ENCODE results near the gene DHCR24.
A peak's percentile ranks its signal among the peaks of the same experiment; 100 is the strongest.
"Not testable (repeated sequence)": the region's sequence is repeated elsewhere in the genome, so short reads cannot be mapped to it uniquely, and the experiment has no call there.

DHCR24 gene

DNA sequence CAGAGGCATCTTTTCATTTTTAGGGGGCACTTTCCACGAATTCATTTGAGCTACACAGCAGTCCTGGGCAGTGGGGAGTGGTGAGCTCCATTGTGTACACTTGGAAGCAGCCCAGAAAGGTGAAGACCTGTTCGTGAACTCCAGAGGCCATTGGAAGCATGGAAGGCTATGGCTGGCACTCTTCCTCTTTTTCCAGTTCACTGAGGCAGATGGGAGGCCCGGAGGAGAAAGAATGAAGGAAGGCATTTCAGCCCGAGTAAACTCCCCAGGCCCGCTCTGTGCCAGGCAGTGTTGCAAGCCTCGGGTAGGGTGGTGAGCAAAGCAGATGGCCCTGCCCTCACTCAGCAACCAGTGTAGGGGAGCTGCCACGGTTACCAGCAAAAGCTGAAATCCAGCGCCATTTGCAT is 673 bp upstream of the DHCR24 start:
- DNase-seq (ENCODE audit: low spot score), result no peak

DNA sequence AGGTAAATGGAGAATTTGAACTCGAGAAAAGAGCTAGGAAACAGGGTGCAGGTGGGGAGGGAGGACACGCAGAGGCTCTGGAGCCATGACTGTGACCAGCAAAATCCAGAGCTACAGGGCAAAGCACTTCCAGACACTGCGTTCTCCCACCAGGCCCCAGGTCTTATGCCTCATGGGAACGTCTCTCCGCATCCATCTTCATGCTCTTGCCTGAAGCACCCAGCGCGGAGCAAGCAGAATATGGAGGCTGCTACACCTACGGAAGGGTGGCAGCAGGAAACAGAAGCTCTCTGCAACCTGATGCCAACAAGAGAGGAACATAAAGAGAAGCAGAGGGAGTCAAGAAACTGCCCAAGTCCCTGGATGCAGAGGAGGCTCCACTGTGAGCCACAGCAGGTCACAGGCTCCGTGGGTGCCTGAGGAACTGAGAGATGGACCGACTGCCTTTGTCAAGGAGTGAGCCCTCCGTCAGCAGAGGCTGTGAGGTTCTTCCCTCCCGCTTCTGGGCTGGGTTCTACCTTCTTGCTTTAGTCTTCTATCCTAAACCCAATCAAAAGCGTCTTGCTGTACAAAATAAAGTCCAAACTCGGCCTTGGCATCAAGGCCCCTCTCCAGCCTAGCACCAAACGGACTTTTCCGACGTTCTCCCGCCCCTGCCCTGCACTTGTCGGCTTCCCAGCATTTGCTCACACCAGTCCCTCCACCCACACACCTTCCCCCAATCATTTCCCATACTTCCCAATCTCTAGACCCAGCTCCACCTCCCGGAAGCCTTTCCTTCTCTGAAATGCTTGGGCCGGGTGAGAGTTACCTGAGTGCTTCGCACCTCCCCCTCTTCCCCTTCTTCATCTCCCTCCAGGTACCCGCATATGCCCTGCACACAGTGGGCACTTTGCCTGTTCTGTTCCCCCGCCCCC is 930 bp downstream of the DHCR24 start:
- DNase-seq (ENCODE audit: low spot score), result peak; percentile 19

DNA sequence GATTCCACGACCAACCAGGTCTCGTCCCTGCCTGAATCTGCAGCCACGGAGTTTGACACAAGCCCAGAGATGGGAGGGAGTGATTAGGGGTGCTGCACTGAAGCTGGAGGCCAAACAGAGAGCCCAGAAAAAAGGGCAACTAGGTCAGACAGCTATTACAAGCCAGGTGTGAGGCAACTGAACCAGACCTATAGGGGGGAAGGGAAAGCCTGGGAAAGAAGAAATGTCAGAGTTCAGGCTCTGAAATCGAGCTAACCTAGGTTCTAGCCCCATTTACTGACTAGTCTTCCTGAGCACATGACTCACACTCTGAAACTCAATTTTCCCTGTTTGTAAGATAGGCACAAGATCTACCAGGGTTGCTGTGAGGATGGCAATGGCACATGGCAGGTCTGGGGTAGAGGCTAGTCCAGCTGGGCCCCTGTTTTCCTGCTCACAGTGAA is 1.7 kb downstream of the DHCR24 start:
- DNase-seq (ENCODE audit: low spot score), result no peak

DNA sequence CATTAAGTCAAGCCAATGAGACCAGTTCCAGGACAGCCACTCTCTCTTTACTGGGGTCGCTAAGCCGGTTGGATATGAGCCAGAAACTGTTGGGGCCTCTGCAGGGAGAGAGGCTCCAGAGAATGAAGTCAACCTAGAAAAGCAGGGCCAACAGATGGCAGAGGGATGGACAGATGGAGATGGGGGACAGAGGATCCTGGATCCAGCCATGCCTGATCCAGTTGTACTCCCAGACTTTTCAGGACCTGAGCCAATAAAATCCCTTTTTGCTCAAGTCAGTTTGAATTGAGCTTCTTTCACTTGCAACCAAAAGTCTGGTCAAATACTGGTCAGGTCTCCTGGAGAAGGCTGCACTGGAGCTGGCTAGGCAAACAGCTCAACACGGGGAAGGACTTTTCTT is 2.2 kb downstream of the DHCR24 start:
- DNase-seq (ENCODE audit: low spot score), result no peak

DNA sequence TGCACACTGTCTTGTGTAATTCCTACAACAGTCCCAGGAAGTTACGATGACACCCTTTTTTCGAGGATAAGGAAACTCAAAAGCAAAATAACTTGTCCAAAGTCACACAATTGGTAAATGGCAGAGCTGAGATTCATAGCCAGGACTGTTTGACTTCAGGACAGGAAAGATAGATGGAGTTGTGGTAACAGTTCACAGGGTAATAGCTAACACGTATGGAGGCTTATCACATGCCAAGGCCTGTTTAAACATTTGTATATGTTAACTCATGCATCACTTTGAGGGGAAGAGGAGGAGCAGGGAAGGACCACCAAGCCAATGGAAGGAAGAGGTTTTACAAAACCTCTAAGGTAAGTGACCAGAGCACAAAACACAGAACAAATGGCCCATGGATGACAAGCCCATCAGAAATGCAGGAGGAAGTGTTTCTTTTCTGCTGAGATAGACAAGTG is 2.8 kb downstream of the DHCR24 start:
- DNase-seq (ENCODE audit: low spot score), result no peak

DNA sequence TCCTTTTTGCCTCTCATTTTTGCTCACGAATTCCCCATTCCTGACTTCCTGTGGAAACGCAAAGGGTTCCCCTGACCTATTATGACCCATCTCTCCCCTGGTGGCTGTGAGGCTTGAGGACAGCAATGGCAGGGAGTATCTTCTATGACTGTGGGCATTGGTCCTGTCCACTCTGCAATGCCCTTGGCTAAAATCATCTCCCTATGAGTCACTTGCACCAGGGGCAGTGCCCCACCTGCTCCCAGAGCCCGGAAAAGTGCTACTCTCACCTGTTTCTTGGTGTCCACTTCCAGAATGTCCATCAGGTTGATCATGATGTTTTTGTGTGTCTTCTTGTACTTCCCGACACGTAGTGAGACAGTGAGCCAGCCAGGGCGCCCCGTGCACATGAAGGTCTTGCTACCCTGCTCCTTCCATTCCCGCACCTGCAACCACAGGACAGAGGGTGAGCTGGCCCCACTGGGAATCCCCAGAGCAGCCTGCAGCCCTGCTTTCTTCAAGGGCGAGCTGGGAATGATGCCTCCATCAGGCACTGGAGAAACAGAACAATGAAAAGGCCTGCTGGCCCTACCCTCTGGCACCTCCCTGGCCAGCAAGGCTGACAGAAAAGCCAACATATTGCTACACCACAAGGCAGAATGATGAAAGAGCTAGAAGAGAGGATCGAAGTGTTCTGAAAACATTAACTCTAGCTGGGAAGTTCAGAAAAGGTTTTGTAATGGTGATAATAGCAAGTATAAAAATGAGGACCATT is 3.5 kb downstream of the DHCR24 start:
- no peak for DNase-seq (ENCODE audit: low spot score)

DNA sequence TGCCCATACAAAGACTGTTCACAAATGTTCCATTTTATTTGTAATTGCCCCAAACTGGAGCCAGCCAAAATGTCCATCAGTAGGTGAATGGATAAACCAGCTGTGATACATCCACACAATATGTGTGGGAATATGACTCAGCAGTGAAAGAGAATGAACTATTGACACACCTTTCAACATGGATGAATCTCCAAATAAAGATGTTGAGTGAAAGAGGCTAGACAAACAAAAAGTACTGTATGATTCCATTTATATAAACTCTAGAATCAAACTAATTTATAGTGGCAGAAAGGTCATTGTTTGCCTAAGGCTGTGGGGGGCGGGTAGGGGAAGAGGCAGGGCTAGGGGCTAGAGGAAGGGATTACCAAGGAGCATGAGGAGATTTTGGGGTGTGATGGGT is 4.5 kb downstream of the DHCR24 start:
- no peak for DNase-seq (ENCODE audit: low spot score)

DNA sequence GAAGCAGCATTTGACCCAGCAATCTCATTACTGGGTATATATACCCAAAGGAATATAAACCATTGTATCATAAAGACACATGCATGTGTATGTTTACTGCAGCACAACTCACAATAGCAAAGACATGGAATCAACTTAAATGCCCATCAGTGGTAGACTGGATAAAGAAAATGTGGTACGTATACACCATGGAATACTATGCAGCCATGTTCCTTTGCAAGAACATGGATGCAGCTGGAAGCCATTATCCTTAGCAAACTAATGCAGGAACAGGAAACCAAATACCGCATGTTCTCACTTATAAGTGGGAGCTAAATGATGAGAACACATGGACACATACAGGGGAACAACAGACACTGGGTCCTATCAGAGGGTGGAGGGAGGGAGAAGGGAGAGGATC is 5.4 kb downstream of the DHCR24 start:
- DNase-seq (ENCODE audit: low spot score), result not testable (repeated sequence)

DNA sequence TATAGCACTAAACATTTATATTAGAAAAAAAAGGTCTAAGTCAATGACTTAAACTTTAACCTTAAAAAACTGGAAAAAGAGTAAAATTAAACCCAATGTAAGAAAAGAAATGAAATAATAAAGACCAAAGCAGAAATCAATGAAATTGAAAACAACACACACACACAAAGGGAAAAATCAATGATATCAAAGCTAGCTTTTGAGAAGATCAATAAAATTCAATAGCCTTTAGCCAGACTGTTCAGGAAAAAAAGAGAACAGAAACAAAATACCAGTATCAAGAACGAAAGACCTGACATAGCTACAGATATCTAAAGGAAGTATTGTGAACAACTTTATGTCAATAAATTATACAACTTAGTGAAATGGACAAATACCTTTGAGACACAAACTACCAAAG is 7.1 kb downstream of the DHCR24 start:
- DNase-seq (ENCODE audit: low spot score), result no peak

DNA sequence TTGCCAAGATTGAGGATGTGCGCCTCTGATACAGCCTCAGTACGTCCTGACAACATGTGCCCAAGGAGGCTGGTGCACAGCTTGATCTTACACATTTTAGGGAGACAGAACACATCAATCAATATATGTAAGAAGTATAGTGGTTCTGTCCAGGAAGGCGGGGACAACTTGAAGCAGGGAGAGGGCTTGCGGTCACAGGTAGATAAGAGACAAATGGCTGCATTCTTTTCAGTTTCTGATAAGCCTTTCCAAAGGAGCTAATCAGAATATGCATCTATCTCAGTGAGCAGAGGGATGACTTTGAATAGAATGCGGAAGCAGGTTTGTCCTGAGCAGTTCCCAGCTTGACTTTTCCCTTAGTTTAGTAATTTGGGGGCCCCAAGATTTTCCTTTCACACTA is 10.2 kb downstream of the DHCR24 start:
- no peak for DNase-seq (ENCODE audit: low spot score)

DNA sequence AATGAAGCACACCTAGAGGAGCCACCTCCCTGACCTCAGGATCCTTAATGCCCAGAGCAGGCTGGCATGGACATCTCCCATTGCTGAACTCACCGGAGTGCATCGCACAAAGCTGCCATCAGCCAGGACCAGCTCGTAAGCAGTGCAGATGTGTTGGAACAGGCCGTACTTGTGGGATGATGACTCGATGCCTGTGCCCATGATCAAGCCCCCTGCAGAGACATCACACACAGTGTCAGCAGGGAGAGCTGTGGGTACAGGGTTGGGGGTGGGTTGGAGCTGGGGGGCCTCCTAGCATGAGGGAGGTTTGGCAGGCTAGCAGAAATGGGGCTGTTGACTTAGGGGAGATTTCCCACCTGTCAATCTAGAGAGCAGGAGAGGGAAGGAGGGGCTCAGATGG is 12.0 kb downstream of the DHCR24 start:
- DNase-seq (ENCODE audit: low spot score), result no peak

DNA sequence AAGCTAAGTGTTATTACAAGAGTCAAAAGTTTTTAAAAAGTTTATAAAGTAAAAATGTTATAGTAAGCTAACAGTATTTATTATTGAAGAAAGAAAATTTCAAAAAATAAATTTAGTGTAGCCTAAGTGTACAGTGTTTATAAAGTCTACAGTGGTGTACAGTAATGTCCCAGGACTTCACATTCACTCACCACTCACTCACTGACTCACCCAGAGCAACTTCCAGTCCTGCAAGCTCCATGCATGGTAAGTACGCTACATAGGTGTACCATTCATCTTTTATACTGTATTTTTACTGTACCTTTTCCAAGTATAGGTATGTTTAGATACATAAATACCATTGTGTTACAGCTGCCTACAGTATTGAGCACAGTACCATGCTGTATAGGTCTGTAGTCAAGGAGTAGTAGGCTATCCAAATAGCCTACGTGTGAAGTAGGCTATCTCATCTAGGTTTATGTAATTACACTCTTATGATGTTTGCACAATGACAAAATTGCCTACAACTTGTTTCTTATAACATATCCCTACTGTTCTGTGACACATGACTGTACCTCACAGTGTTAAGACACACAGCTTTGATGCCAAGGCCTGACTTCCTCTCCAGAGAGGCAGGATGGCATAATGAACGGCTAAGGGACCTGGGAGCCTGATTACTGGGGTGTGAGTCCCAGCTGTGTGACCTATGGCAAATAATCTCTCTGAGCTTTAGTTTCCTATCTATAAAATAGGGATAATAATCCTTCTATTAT is 12.7 kb downstream of the DHCR24 start:
- DNase-seq (ENCODE audit: low spot score), result no peak

DNA sequence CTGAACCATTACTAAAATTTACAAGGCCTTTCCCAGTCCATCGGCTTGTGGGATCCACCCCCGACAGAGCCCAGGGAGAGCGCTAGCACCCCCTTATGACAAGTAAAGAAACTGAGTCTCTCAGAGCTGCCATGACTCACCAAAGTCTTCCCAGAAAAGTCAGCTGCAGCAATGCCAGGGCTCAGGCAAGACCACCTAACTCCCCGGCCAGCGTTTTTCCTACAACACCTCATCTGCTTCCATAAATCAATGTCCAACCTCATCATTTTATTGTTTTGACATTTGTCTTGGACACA is 15.0 kb downstream of the DHCR24 start:
- no peak for DNase-seq (ENCODE audit: low spot score)

DNA sequence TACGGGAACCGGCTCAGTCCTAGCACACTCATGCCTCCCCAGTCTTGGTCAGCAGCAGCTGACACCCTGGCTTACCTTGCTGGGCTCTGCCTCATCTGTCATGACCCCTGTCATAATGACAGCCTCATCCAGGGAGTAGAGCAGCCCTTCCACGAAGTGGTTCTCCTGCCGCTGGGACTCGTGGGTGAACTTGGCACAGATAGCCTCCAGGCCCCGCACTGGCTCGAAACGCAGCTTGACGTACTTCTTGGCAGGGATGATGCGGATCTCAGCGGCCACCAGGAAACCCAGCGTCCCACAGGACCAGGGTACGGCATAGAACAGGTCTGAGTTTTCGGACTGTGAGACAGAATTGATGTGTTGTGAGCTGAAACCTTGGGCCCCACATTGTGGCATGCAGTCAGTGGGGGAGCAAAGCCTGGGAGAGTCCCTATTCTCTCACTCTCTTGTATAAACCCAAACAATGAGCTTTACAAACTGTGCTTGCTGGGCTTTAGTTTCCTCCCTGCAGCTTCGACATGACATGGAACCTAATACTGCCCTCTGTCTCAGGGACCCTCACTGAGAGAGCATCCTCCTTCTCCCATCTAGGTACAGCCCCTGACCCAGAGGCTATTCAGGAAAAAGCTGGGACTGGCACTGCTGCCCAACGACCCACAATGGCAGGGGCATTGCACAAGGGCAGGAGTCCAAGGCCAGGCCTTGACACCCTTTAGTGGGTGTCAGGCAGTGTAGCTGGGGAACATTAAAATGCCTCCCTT is 15.5 kb downstream of the DHCR24 start:
- DNase-seq (ENCODE audit: low spot score), result no peak

DNA sequence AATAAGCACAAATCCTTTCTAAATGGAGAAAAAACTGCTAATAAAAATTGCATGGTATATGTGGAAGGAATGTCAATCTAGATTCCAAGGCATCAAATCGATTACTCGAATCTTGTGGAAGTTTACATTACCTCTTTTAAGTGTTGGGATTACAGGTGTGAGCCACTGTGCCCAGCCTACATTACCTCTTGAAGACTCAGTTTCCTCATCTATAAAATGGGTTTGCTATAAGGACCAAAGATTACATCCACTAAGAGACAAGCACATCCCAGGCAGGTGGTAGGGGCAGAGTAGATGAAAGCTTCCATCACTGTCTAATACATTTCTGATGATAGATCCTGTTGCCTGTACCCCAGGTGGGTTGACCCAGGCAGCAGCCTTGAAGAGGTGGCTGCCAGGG is 16.1 kb downstream of the DHCR24 start:
- DNase-seq (ENCODE audit: low spot score), result no peak

DNA sequence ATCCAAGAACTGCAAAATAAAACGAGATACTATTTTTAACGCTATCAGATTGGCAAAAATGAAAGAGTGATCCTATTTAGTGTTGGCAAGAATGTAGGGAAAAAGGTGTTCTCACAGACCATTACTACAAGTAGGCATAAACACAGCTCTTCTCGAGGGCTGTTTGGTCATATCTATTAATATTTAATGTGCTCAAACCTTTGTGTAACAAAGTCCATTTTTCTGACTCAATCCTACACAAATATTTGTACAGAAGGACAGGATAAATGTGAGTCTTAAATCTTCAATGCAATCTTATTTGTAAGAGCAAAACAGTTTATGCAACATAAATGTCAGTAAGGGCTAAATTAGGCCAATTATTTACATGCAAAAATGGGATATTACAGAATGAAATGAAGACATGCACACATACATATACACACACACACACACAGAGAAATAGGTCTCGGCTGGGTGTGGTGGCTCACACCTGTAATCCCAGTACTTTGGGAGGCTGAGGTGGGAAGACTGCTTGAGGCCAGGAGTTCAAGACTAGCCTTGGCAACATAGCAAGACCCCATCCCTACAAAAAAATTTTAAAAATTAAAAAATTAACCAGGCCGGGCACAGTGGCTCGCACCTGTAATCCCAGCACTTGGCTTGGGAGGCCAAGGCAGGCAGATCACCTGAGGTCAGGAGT is 17.7 kb downstream of the DHCR24 start:
- DNase-seq (ENCODE audit: low spot score), result no peak

DNA sequence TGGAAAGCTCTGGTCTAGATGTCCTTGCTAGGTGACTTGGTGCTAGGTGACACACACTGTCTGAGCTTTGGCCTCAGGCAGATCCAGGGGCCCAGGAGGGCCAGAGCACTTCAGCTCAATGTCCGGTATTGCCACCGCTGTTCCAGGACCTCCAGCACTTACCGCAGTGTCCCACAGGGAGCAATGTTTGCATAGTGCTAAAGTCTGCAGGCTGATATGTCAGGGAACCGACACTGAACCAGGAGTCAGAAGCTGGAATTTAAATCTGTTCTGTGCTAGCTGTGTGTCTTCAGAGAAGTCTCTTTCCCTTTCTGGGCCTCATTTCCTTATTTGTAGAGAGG is 19.3 kb downstream of the DHCR24 start:
- no peak for DNase-seq (ENCODE audit: low spot score)

DNA sequence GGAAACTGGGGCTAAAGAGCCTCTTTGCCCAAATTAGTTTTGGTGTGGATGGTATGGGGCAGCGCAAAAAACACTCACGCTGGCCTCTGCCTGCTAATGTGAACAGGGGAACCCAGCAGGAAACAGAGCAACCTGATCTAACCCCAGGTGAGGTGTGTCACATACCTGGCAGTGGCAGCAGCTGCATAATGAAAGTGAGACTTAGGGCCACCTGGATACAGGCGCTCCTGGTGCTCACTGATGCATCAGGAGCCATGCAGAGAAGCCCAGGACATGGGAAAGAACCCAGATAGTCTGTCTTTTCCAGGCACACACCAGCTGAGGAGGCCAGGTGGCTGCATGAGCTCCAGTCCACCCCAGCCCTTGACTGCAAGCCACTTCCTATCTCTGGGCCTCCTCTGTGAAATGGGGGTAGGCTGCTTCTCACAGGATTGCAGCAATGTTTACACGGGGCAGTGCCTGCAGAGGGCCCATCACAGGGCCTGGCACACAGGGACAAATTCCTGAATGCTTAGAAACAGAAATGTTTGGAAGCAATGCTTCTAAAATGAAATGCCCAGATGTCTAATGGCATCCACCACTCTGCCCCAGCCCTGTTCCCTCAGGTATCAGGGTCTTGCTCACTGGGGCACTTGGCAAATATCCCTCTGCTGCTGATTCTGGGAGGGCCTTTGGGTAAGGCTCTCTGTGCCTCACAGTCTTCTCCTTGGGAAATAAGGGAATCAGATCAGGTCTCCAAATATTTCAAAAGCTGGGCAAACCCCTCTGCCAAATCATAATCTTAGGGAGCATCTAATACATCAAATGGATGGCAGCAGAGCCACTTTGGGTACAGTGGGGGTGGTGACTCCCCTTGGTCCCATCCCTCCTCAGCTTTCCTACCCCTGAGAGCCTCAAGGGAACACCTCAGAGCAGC is 19.9 kb downstream of the DHCR24 start:
- DNase-seq (ENCODE audit: low spot score), result no peak

DNA sequence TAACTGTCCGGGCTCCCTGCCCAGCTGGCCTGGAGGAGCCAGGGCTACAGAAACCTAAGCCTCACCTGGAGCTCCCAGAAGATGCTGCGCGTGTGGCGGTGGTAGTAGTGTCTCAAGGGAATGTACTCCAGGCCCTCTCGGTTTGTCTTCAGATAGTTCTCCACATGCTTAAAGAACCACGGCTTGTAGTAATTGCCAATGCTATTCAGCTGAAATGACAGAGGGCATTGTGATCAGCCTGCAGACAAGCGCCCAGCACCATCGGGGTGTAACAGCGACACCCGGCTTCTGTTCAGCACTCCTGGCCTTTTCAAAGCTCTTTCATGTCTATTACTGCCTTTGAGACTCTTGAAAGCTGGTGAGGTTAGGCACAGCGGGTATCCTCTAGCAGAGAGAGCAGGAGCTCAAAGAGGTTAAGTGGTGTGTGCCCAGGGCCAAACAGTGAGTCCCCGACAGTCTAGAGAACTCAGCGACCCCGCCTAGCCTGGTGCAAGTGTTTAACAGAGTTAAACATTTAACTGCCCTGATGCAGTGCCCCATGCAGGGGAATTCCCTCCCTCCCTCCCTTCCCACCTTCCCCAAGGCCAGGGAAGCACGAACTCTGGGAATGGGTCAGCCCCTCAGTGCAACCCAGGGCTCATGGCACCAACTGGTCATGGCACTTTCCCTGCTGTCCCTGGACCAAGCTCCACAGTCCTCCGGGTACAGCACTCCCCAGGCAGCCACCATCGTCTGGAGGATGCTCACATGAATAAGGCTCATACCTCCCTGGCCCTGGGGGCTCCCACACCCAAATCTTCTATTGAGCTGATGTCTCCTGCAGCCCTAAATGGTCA is 21.5 kb downstream of the DHCR24 start:
- no peak for DNase-seq (ENCODE audit: low spot score)
